Keratinocyte (primary cell): Measurements from ENCODE around the gene ELF5. TPM values are rescaled to one million over a fixed set of nuclear protein-coding genes. Genes with fewer than 3 reads are reported as not detected.

ENCODE experiments used
- DNase-seq: peaks from one replicate; pipeline ENCODE4 v3.0.0-alpha.2; 2011; ENCODE audit warnings: low read depth, missing footprints, low spot score
- FAIRE-seq: peaks from 2 replicates; lab custom pipeline; 2011; peaks lifted over from hg19 to GRCh38; lab: Jason Lieb, UNC
- H2AFZ ChIP-seq: 2 replicates; pipeline ENCODE4 v1.6.0; 2012; ENCODE audit warnings: low read length, control low read depth, inconsistent platforms; ENCODE audit not compliant: control insufficient read depth
- H3K27ac ChIP-seq: 2 replicates; pipeline ENCODE4 v1.5.1; 2011; ENCODE audit warnings: low read length; ENCODE audit not compliant: control insufficient read depth, insufficient read depth
- H3K27me3 ChIP-seq: 3 replicates; pipeline ENCODE4 v1.6.0; 2011; ENCODE audit warnings: low read length; ENCODE audit not compliant: control insufficient read depth, insufficient read depth; ENCODE audit errors: extremely low read depth
- H3K36me3 ChIP-seq, 2 experiments: 2 replicates in 1 of 2; 3 replicates in 1 of 2; pipeline ENCODE4 v1.5.1; 2011; ENCODE audit warnings: low read length in 2 of 2, mild to moderate bottlenecking in 1 of 2; ENCODE audit not compliant: control insufficient read depth in 2 of 2, insufficient read depth in 2 of 2; ENCODE audit errors: extremely low read depth in 1 of 2
- H3K4me1 ChIP-seq: 3 replicates; pipeline ENCODE4 v1.5.1; 2011; ENCODE audit warnings: low read length; ENCODE audit not compliant: control insufficient read depth, insufficient read depth; ENCODE audit errors: extremely low read depth
- H3K4me2 ChIP-seq: 3 replicates; pipeline ENCODE4 v1.6.0; 2011; ENCODE audit warnings: low read depth, low read length; ENCODE audit not compliant: control insufficient read depth, insufficient read depth; ENCODE audit errors: extremely low read depth
- H3K4me3 ChIP-seq, 3 experiments: fragments of 200-600 bp in 1 of 3; sonication (generic) in 1 of 3; 2 replicates in 2 of 3; 3 replicates in 1 of 3; pipeline ENCODE4 v1.5.1; 2011 to 2016; ENCODE audit warnings: low read length in 3 of 3, mild to moderate bottlenecking in 3 of 3, control low read depth in 2 of 3, inconsistent platforms in 1 of 3, low read depth in 1 of 3, mixed read lengths in 1 of 3, mixed run types in 1 of 3, moderate library complexity in 1 of 3; ENCODE audit not compliant: control insufficient read depth in 2 of 3, insufficient read depth in 2 of 3; ENCODE audit errors: extremely low read depth in 1 of 3
- H3K79me2 ChIP-seq: 2 replicates; pipeline ENCODE4 v1.6.0; 2012; ENCODE audit warnings: low read length; ENCODE audit not compliant: control insufficient read depth, insufficient read depth
- H3K9ac ChIP-seq: 3 replicates; pipeline ENCODE4 v1.6.0; 2011; ENCODE audit warnings: low read length; ENCODE audit not compliant: control insufficient read depth, insufficient read depth; ENCODE audit errors: extremely low read depth
- H3K9me1 ChIP-seq: 3 replicates; pipeline ENCODE4 v1.6.0; 2011; ENCODE audit warnings: low read length; ENCODE audit not compliant: control insufficient read depth, insufficient read depth; ENCODE audit errors: extremely low read depth
- H3K9me3 ChIP-seq: 2 replicates; pipeline ENCODE4 v1.5.1; 2012; ENCODE audit warnings: low read depth, low read length; ENCODE audit not compliant: control insufficient read depth
- H4K20me1 ChIP-seq: 3 replicates; pipeline ENCODE4 v1.6.0; 2011; ENCODE audit warnings: low read length; ENCODE audit not compliant: control insufficient read depth, insufficient read depth; ENCODE audit errors: extremely low read depth
- CTCF ChIP-seq, 3 experiments: IDR thresholded peaks in 1 of 3; conservative IDR thresholded peaks in 1 of 3; optimal IDR thresholded peaks in 1 of 3; 2 replicates in 2 of 3; 3 replicates in 1 of 3; pipeline versions ENCODE3 to v1.5.1; 2011; ENCODE audit warnings: low read length in 3 of 3, mild to moderate bottlenecking in 3 of 3, moderate library complexity in 2 of 3, control low read depth in 1 of 3, inconsistent platforms in 1 of 3; ENCODE audit not compliant: insufficient read depth in 2 of 3; ENCODE audit errors: extremely low read depth in 1 of 3
- EZH2 ChIP-seq: IDR thresholded peaks from one replicate; pipeline ENCODE4 v1.6.1; 2012; ENCODE audit warnings: inconsistent platforms, mild to moderate bottlenecking, low read length, moderate library complexity
- dilution Hi-C: fragments of 300-500 bp; cut with MboI; formaldehyde crosslinking; loops from one replicate; pipeline ENCODE4 v1.7.0; 2020; ENCODE audit warnings: low sequenced_read_pairs; ENCODE audit not compliant: extremely low pct_ligation_motif_present
- polyA plus RNA-seq, 5 experiments: library from polyadenylated mRNA; depleted of rRNA in 3 of 5; stranded (reverse) in 3 of 5; stranded (forward) in 1 of 5; unstranded in 1 of 5; fragments of >200 nt; gene quantifications; 1 replicate in 1 of 5; 2 replicates in 3 of 5; 3 replicates in 1 of 5; pipeline versions ENCODE4 v1.2.1 to v1.2.3, GENCODE V29; 2011 to 2012; ENCODE audit warnings: missing spikeins in 2 of 5, low read depth in 1 of 5, low replicate concordance in 1 of 5

Gene ELF5
- polyA plus RNA-seq, 1 donor (not counting 4 experiments of a cell fraction or from before 2014, with no cell fraction given), result not detected

GRCh38 chr11:34475656-34476055 lies 37.9 kb downstream of the ELF5 start:
- no peak overlapping the region for H3K4me3 ChIP-seq
- peaks cover 3% of the 10 kb centered on the region for H3K27me3 ChIP-seq
- H3K79me2 ChIP-seq, result no peaks in the 10 kb centered on the region
- peaks cover 3% of the 10 kb centered on the region for H3K4me1 ChIP-seq
- FAIRE-seq (no peak), DNase-seq (no peak)
- H4K20me1 ChIP-seq, result no peaks in the 10 kb centered on the region
- H3K9me1 ChIP-seq, result no peaks in the 10 kb centered on the region
- no peak overlapping the region for H3K27ac ChIP-seq
- H3K9ac ChIP-seq, result no peak overlapping the region
- H2AFZ ChIP-seq, result no peak overlapping the region
- H3K4me2 ChIP-seq, result no peak overlapping the region
- no peak for TF ChIP-seq EZH2
- no peak for TF ChIP-seq CTCF (optimal IDR thresholded peaks at IDR 0.05 in 1 of 3, IDR thresholded peaks at IDR 0.05 in 1 of 3, conservative IDR thresholded peaks at IDR 0.05 in 1 of 3; ENCODE audit: extremely low read depth in 1 of 3, insufficient read depth in 2 of 3, low read length in 3 of 3)
- H3K36me3 ChIP-seq, result peaks cover 4 to 6% of the 10 kb centered on the region in 2 experiments
- no peaks in the 10 kb centered on the region for H3K9me3 ChIP-seq
- dilution Hi-C loops, result no loop called here

- Histone ChIP-seq H4K20me1 (no peaks in the 10 kb centered on the region), H3K9ac (no peak overlapping the region), H3K27me3 (peaks cover 3% of the 10 kb centered on the region), H3K4me1 (no peaks in the 10 kb centered on the region), H3K79me2 (no peaks in the 10 kb centered on the region), H3K9me1 (no peaks in the 10 kb centered on the region), H3K4me3 (no peak overlapping the region), H3K9me3 (no peaks in the 10 kb centered on the region), H3K27ac (no peak overlapping the region), H3K36me3 (peaks cover 5 to 17% of the 10 kb centered on the region in 2 experiments), H3K4me2 (no peak overlapping the region), H2AFZ (no peak overlapping the region)
- TF ChIP-seq CTCF (optimal IDR thresholded peaks at IDR 0.05 in 1 of 3, IDR thresholded peaks at IDR 0.05 in 1 of 3, conservative IDR thresholded peaks at IDR 0.05 in 1 of 3; ENCODE audit: extremely low read depth in 1 of 3, insufficient read depth in 2 of 3, low read length in 3 of 3) (no peak), EZH2 (no peak)
- dilution Hi-C loops, result no loop called here
- FAIRE-seq, result no peak
- DNase-seq, result no peak
These were observed 39.9 kb downstream of the ELF5 start for GRCh38 chr11:34473603-34474169.
